Measurements from ENCODE around the gene NBDY.

Gene NBDY

GRCh38 chrX:56785442-56785841, 56.4 kb downstream of the NBDY start:
- no peak for TF ChIP-seq CTCF (conservative IDR thresholded peaks at IDR 0.05; ENCODE audit: control insufficient read depth, insufficient read depth, low read depth, low read length)
- no peak for DNase-seq (ENCODE audit: low read depth)
- H3K4me3 ChIP-seq (ENCODE audit: control insufficient read depth, low read depth, low read length): no peak overlapping the region

GRCh38 chrX:56786889-56787733, 58.1 kb downstream of the NBDY start:
- no peak overlapping the region for H3K4me3 ChIP-seq (ENCODE audit: control insufficient read depth, low read depth, low read length)
- DNase-seq (ENCODE audit: low read depth): no peak
- no peak for TF ChIP-seq CTCF (conservative IDR thresholded peaks at IDR 0.05; ENCODE audit: control insufficient read depth, insufficient read depth, low read depth, low read length)

- DNase-seq (ENCODE audit: low read depth): no peak
- no peak overlapping the region for H3K4me3 ChIP-seq (ENCODE audit: control insufficient read depth, low read depth, low read length)
- no peak for TF ChIP-seq CTCF (conservative IDR thresholded peaks at IDR 0.05; ENCODE audit: control insufficient read depth, insufficient read depth, low read depth, low read length)
Measured at GRCh38 chrX:56787734-56788152, 58.7 kb downstream of the NBDY start.

- no peak overlapping the region for H3K4me3 ChIP-seq (ENCODE audit: control insufficient read depth, low read depth, low read length)
- TF ChIP-seq CTCF (conservative IDR thresholded peaks at IDR 0.05; ENCODE audit: control insufficient read depth, insufficient read depth, low read depth, low read length): no peak
- no peak for DNase-seq (ENCODE audit: low read depth)
Measured at GRCh38 chrX:56788229-56788628, 59.2 kb downstream of the NBDY start.

- no peak overlapping the region for H3K4me3 ChIP-seq (ENCODE audit: control insufficient read depth, low read depth, low read length)
- TF ChIP-seq CTCF (conservative IDR thresholded peaks at IDR 0.05; ENCODE audit: control insufficient read depth, insufficient read depth, low read depth, low read length): peak; percentile 24
- peak; percentile 58 for DNase-seq (ENCODE audit: low read depth)
Measured at GRCh38 chrX:56788717-56789122, 59.7 kb downstream of the NBDY start.

- TF ChIP-seq CTCF (conservative IDR thresholded peaks at IDR 0.05; ENCODE audit: control insufficient read depth, insufficient read depth, low read depth, low read length): no peak
- H3K4me3 ChIP-seq (ENCODE audit: control insufficient read depth, low read depth, low read length): no peak overlapping the region
- no peak for DNase-seq (ENCODE audit: low read depth)
Measured at GRCh38 chrX:56789518-56790070, 60.6 kb downstream of the NBDY start.

Data from fibroblast of mammary gland (primary cell).